Glutamatergic neuron (in vitro differentiated cells): ENCODE results near the gene RPUSD3. TPM values are rescaled to one million over a fixed set of nuclear protein-coding genes. Genes with fewer than 3 reads are reported as not detected.

ENCODE experiments used
- DNase-seq: peaks from one replicate; pipeline ENCODE4 v3.0.0; 2022
- H3K27ac Mint-ChIP-seq: one replicate; pipeline ENCODE4 v1.8.0; 2020; ENCODE audit warnings: mild to moderate bottlenecking, mixed read lengths, inconsistent platforms; ENCODE audit not compliant: unreplicated experiment
- H3K27me3 Mint-ChIP-seq: one replicate; pipeline ENCODE4 v1.8.0; 2020; ENCODE audit warnings: mild to moderate bottlenecking, moderate library complexity, mixed read lengths, inconsistent platforms; ENCODE audit not compliant: unreplicated experiment
- H3K36me3 Mint-ChIP-seq: one replicate; pipeline ENCODE4 v1.8.0; 2020; ENCODE audit warnings: mild to moderate bottlenecking, mixed read lengths, inconsistent platforms; ENCODE audit not compliant: unreplicated experiment
- H3K4me1 Mint-ChIP-seq: one replicate; pipeline ENCODE4 v1.8.0; 2020; ENCODE audit warnings: mild to moderate bottlenecking, low read depth, mixed read lengths, inconsistent platforms; ENCODE audit not compliant: unreplicated experiment
- H3K4me3 Mint-ChIP-seq: one replicate; pipeline ENCODE4 v1.8.0; 2020; ENCODE audit warnings: mild to moderate bottlenecking, mixed read lengths, inconsistent platforms; ENCODE audit not compliant: unreplicated experiment
- H3K9me3 Mint-ChIP-seq: one replicate; pipeline ENCODE4 v1.8.0; 2020; ENCODE audit warnings: mild to moderate bottlenecking, moderate library complexity, mixed read lengths, inconsistent platforms; ENCODE audit not compliant: unreplicated experiment
- CTCF ChIP-seq: fragments of 200-600 bp; sonication (generic); IDR thresholded peaks from one replicate; pipeline ENCODE4 v1.5.0; 2021; ENCODE audit not compliant: partially characterized antibody, unreplicated experiment
- total RNA-seq: library from RNA; stranded (reverse); fragmentation: NEBNext Ultra II Directional; extraction: Animal tissue kit (Norgen Biotek cat#: 25700); gene quantifications from one replicate; pipeline ENCODE4 v1.2.1, GENCODE V29; 2021; ENCODE audit not compliant: unreplicated experiment

Gene RPUSD3
- total RNA-seq, 1 donor from 2014 or later, result 81.7 TPM

- H3K27ac Mint-ChIP-seq, result peak overlapping the region; percentile 77
- H3K27me3 Mint-ChIP-seq, result peaks cover 11% of the 10 kb centered on the region
- TF ChIP-seq CTCF, result no peak
- peaks cover 6% of the 10 kb centered on the region for H3K4me1 Mint-ChIP-seq
- peaks cover 14% of the 10 kb centered on the region for H3K9me3 Mint-ChIP-seq
- H3K4me3 Mint-ChIP-seq, result peak overlapping the region; percentile 89
- DNase-seq, result no peak
- H3K36me3 Mint-ChIP-seq, result peaks cover 8% of the 10 kb centered on the region
Observed at GRCh38 chr3:9794400-9794799, 49.4 kb downstream of the RPUSD3 start.

GRCh38 chr3:9793161-9793781 lies 50.5 kb downstream of the RPUSD3 start:
- H3K9me3 Mint-ChIP-seq, result peaks cover 12% of the 10 kb centered on the region
- peak overlapping the region; percentile 100 for H3K27ac Mint-ChIP-seq
- H3K36me3 Mint-ChIP-seq, result peaks cover 8% of the 10 kb centered on the region
- DNase-seq, result no peak
- TF ChIP-seq CTCF, result no peak
- H3K4me3 Mint-ChIP-seq, result peak overlapping the region; percentile 97
- peaks cover 11% of the 10 kb centered on the region for H3K27me3 Mint-ChIP-seq
- peaks cover 6% of the 10 kb centered on the region for H3K4me1 Mint-ChIP-seq

DNA sequence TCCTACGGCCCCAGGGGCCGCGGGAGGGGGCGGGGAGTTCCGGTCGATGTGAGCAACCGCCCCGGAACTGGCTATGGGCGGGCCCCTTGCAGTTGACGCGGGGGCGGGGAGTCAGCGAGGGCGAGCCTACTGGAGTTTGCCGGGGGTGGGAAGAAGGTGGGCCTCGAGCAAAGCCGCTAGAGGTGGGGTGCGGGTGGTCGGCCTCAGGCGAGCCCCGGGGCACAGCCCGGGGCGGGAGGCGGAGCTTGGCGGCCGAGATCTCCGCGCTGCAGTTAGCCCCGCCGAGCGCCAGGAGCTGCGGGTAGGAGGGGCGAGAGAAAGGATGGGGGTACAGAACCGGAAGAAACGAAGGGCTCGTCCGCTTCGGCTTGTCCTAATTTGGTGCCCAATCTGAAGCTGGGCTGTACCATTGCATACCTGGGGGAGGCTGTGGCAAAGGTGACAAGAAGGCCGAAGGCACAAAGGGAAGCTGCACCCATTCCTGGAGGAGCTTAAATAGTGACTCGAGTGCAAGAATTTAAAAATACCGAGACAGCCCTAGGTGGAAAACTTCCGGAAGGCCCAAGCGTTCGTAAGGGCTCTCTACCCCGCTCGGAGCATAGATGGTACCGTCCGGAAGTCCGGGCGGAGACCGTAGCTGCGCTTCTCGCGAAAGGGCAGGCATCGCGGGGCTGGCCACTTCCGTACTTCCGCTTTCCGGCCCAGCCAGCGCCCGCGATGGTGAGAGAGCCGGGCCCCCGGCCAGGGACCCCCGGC lies 51.2 kb downstream of the RPUSD3 start, which contains the start of the genes ARPC4 and TADA3:
TSS of gene ARPC4 (plus strand) at position 678 of the 756 bp plus-strand sequence. CDS start at position 718, 40 bp downstream.
TSS of gene TADA3 (minus strand) at position 69 of the 756 bp plus-strand sequence. CDS start 1,007 bp downstream, outside the sequence.
- H3K4me3 Mint-ChIP-seq, result peak within 1 kb of the TSS; percentile 97
- H3K36me3 Mint-ChIP-seq, result peaks cover 8% of the 10 kb centered on the region
- H3K27me3 Mint-ChIP-seq, result peaks cover 11% of the 10 kb centered on the region

DNA sequence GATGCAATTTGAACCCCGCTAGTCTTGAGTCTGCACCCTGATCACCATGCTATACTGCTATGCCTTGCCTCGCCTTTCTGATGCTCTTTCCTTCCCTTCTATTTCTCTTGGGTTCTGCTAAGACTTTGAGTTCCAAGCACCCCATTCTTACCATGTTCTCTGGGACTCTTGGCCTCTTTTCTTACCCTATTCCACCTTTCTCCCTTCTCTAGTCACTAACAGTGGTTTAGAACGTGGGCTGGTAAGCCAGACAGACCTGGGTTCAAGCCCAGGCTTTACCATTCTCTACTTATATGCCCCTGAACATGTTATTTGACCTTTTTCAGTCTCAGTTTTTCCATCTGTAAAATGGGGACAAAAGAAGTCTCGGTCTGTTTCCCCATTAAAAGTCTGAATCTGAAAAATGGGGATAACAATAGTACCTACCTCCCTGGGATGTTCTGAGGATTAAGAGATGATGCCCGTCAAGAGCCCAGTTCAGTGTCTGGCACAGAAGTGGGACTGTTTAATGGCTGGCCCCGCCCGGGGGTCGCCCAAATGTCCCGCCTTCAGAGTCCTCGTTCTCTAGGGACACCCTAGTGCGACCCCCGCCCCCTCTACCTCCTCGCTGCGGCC lies 51.9 kb downstream of the RPUSD3 start:
- H3K27me3 Mint-ChIP-seq, result peaks cover 11% of the 10 kb centered on the region

More for the DNA sequence above, 51.2 kb downstream of the RPUSD3 start, which contains the start of the genes ARPC4 and TADA3:
- H3K9me3 Mint-ChIP-seq, result peaks cover 12% of the 10 kb centered on the region
- H3K27ac Mint-ChIP-seq, result peak within 1 kb of the TSS; percentile 100
- no peak for TF ChIP-seq CTCF
- peak; percentile 91 for DNase-seq
- H3K4me1 Mint-ChIP-seq, result peaks cover 6% of the 10 kb centered on the region

More for the DNA sequence above, 51.9 kb downstream of the RPUSD3 start:
- Mint-ChIP-seq H3K4me1 (peaks cover 6% of the 10 kb centered on the region), H3K9me3 (peaks cover 11% of the 10 kb centered on the region), H3K4me3 (peak overlapping the region; percentile 97), H3K36me3 (peaks cover 8% of the 10 kb centered on the region), H3K27ac (peak overlapping the region; percentile 56)
- DNase-seq, result no peak
- no peak for TF ChIP-seq CTCF
